Esophagus muscularis mucosa (tissue), 4 donors: Measurements from ENCODE around the gene CARMIL1. TPM values are rescaled to one million over a fixed set of nuclear protein-coding genes. Genes with fewer than 3 reads are reported as not detected.

ENCODE experiments used
- DNase-seq: peaks from one replicate; pipeline ENCODE4 v3.0.0-alpha.2; 2017; ENCODE audit errors: extremely low spot score
- H3K27ac ChIP-seq, 4 donors: fragments of 200-600 bp; sonication (generic); replicated peaks in 1 of 4; 1 replicate in 3 of 4; 2 replicates in 1 of 4; pipeline ENCODE4 v1.5.1; 2016 to 2019; ENCODE audit warnings: mild to moderate bottlenecking in 1 of 4
- H3K27me3 ChIP-seq, 4 donors: fragments of 200-600 bp; sonication (generic); one replicate each; pipeline versions ENCODE4 v1.5.1 to v1.6.0; 2016 to 2019
- H3K36me3 ChIP-seq, 4 donors: fragments of 200-600 bp; sonication (generic); one replicate each; pipeline ENCODE4 v1.5.1; 2016 to 2019
- H3K4me1 ChIP-seq, 4 donors: fragments of 200-600 bp; sonication (generic); one replicate each; pipeline ENCODE4 v1.5.1; 2016 to 2019
- H3K4me3 ChIP-seq, 4 donors: fragments of 200-600 bp; sonication (generic); 1 replicate in 2 of 4; 2 replicates in 2 of 4; pipeline ENCODE4 v1.5.1; 2016 to 2019; ENCODE audit warnings: mild to moderate bottlenecking in 4 of 4, moderate library complexity in 1 of 4
- H3K9me3 ChIP-seq, 4 donors: fragments of 200-600 bp; sonication (generic); 1 replicate in 3 of 4; 2 replicates in 1 of 4; pipeline ENCODE4 v1.5.1; 2016 to 2019
- EP300 ChIP-seq: sonication (generic); formaldehyde crosslinking; IDR thresholded peaks from one replicate; pipeline ENCODE4 v1.6.1; 2017; ENCODE audit warnings: antibody characterized with exemption
- POLR2A ChIP-seq: fragments of 450-650 bp; IDR thresholded peaks from one replicate; pipeline ENCODE4 v1.6.1; 2017; ENCODE audit warnings: antibody characterized with exemption, moderate library complexity, mild to moderate bottlenecking, low read depth
- POLR2AphosphoS5 ChIP-seq, 2 donors: sonication (generic); formaldehyde crosslinking; IDR thresholded peaks; one replicate each; pipeline ENCODE4 v1.6.1; 2017; ENCODE audit warnings: antibody characterized with exemption in 2 of 2
- WGBS: methylation state at CpG from one replicate; pipeline ENCODE4 v1.1.5; 2018; 5-methylcytosine and 5-hydroxymethylcytosine counted together
- intact Hi-C: fragments of 100-400 bp; cut with DNase I; formaldehyde crosslinking; loops from one replicate; pipeline ENCODE4 v1.15.1; 2023
- total RNA-seq, 4 donors: library from RNA; depleted of rRNA; stranded (reverse); fragments of >200 nt; gene quantifications; one replicate each; pipeline versions ENCODE4 v1.1.0 to v1.2.1, GENCODE V29; 2016
- TF ChIP-seq, protein P1 (sequence below), 3 experiments: fragments of 200-600 bp in 2 of 3; fragments of 450-650 bp in 1 of 3; sonication (generic) in 2 of 3; IDR thresholded peaks; one replicate each; pipeline ENCODE4 v1.5.1; 2017 to 2019; ENCODE audit warnings: antibody characterized with exemption in 3 of 3, mild to moderate bottlenecking in 2 of 3, moderate library complexity in 1 of 3

Gene CARMIL1
- total RNA-seq, 4 donors from 2014 or later: 10.0 to 12.1 (median 11.1) TPM

- Histone ChIP-seq H3K36me3 (no peaks in the 10 kb centered on the region), H3K27me3 (peaks cover 0 to 31% (median 0%) of the 10 kb centered on the region in 4 donors), H3K4me1 (no peaks in the 10 kb centered on the region), H3K9me3 (peaks cover 0 to 3% (median 0%) of the 10 kb centered on the region in 4 donors), H3K27ac (no peak overlapping the region), H3K4me3 (no peak overlapping the region)
- DNase-seq: no peak
- 81% methylated on average over 4 of the region's 4 CpGs for WGBS
- TF ChIP-seq POLR2AphosphoS5 (IDR thresholded peaks at IDR 0.05): no peak
- TF ChIP-seq POLR2A: no peak
- TF ChIP-seq, protein P1, sequence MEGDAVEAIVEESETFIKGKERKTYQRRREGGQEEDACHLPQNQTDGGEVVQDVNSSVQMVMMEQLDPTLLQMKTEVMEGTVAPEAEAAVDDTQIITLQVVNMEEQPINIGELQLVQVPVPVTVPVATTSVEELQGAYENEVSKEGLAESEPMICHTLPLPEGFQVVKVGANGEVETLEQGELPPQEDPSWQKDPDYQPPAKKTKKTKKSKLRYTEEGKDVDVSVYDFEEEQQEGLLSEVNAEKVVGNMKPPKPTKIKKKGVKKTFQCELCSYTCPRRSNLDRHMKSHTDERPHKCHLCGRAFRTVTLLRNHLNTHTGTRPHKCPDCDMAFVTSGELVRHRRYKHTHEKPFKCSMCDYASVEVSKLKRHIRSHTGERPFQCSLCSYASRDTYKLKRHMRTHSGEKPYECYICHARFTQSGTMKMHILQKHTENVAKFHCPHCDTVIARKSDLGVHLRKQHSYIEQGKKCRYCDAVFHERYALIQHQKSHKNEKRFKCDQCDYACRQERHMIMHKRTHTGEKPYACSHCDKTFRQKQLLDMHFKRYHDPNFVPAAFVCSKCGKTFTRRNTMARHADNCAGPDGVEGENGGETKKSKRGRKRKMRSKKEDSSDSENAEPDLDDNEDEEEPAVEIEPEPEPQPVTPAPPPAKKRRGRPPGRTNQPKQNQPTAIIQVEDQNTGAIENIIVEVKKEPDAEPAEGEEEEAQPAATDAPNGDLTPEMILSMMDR (IDR thresholded peaks at IDR 0.05): no peak
- no peak for TF ChIP-seq EP300
- intact Hi-C loops: no loop called here
Observed at GRCh38 chr6:25640891-25641290, 361.7 kb downstream of the CARMIL1 start.

DNA sequence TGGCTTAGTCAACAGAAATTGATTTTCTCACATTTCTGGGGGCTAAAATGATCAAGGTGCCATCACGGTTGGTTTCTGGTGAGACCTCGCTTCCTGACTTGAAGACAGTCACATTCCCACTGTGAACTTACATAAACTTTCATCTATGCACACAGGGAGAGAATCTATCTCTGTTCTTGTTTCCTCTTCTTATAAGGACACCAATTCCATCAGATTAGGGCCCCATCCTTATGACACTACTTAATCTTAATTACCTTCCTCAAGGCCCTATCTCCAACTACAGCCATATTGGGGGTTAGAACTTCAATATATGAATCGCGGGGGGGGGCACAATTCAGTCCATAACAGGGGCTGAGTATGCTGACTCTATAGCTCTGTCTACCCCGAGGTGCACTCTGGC is 362.2 kb downstream of the CARMIL1 start:
- Histone ChIP-seq H3K9me3 (peaks cover 0 to 3% (median 0%) of the 10 kb centered on the region in 4 donors), H3K36me3 (no peaks in the 10 kb centered on the region), H3K27ac (no peak overlapping the region), H3K4me1 (no peaks in the 10 kb centered on the region), H3K27me3 (peaks cover 0 to 32% (median 0%) of the 10 kb centered on the region in 4 donors), H3K4me3 (no peak overlapping the region)
- TF ChIP-seq EP300 (no peak), POLR2A (no peak), POLR2AphosphoS5 (IDR thresholded peaks at IDR 0.05) (no peak)
- TF ChIP-seq, protein P1 (IDR thresholded peaks at IDR 0.05): no peak
- DNase-seq: no peak
- intact Hi-C loops: no loop called here
- 70% methylated on average over 5 of the region's 5 CpGs for WGBS

- H3K4me1 ChIP-seq: no peaks in the 10 kb centered on the region
- H3K27me3 ChIP-seq: peaks cover 0 to 32% (median 0%) of the 10 kb centered on the region in 4 donors
- TF ChIP-seq POLR2A (no peak), POLR2AphosphoS5 (IDR thresholded peaks at IDR 0.05) (no peak), EP300 (no peak)
- TF ChIP-seq, protein P1 (IDR thresholded peaks at IDR 0.05): no peak
- no peak for DNase-seq
- H3K9me3 ChIP-seq: peaks cover 0 to 3% (median 0%) of the 10 kb centered on the region in 4 donors
- intact Hi-C loops: no loop called here
- H3K27ac ChIP-seq: no peak overlapping the region
- H3K36me3 ChIP-seq: no peaks in the 10 kb centered on the region
- no peak overlapping the region for H3K4me3 ChIP-seq
- WGBS: 93% methylated on average over 3 of the region's 3 CpGs
Observed at GRCh38 chr6:25641940-25642666, 362.9 kb downstream of the CARMIL1 start.

GRCh38 chr6:25642667-25643328 is 363.6 kb downstream of the CARMIL1 start:
- H3K27ac ChIP-seq: no peak overlapping the region
- WGBS: 91% methylated on average over 3 of the region's 3 CpGs

More at GRCh38 chr6:25642667-25643328, 363.6 kb downstream of the CARMIL1 start:
- Histone ChIP-seq H3K9me3 (peaks cover 0 to 3% (median 0%) of the 10 kb centered on the region in 4 donors), H3K4me3 (no peak overlapping the region), H3K27me3 (peaks cover 0 to 32% (median 0%) of the 10 kb centered on the region in 4 donors), H3K4me1 (no peaks in the 10 kb centered on the region), H3K36me3 (no peaks in the 10 kb centered on the region)
- intact Hi-C loops: no loop called here
- TF ChIP-seq EP300 (no peak), POLR2AphosphoS5 (IDR thresholded peaks at IDR 0.05) (no peak), POLR2A (no peak)
- TF ChIP-seq, protein P1 (IDR thresholded peaks at IDR 0.05): no peak
- no peak for DNase-seq
